ENCODE results near the gene CEACAM16. TPM values are rescaled to one million over a fixed set of nuclear protein-coding genes. Genes with fewer than 3 reads are reported as not detected.
A peak's percentile ranks its signal among the peaks of the same experiment; 100 is the strongest.
"Not testable (repeated sequence)": the region's sequence is repeated elsewhere in the genome, so short reads cannot be mapped to it uniquely, and the experiment has no call there.

Gene CEACAM16
- total and polyA plus RNA-seq, 12 donors, result 0.27 to 1.4 (median 0.57) TPM; not detected in 7

- WGBS, 4 donors, result 9 to 30% (median 16%) methylated on average over 6 to 11 of the region's 11 CpGs
Observed at GRCh38 chr19:44718441-44719261, 19.7 kb downstream of the CEACAM16 start.

GRCh38 chr19:44719262-44719701 lies 20.3 kb downstream of the CEACAM16 start:
- H3K36me3 ChIP-seq (replicated peaks in 1 of 2), result no peaks in the 10 kb centered on the region
- H3K4me1 ChIP-seq (replicated peaks in 1 of 2), result peaks cover 29 to 38% of the 10 kb centered on the region in 2 donors
- no peak overlapping the region for H3K4me3 ChIP-seq
- TF ChIP-seq POLR2A (IDR thresholded peaks at IDR 0.05), result no peak
- no peak for TF ChIP-seq CTCF (IDR thresholded peaks at IDR 0.05)
- H3K27ac ChIP-seq, result peak overlapping the region in 4 of 5 donors; percentile 91 to 97 (median 92)
- DNase-seq, result no peak
- no peaks in the 10 kb centered on the region for H3K9me3 ChIP-seq (replicated peaks in 1 of 3)
- intact Hi-C loops (cut with DNase I), result no loop called here
- no peaks in the 10 kb centered on the region for H3K27me3 ChIP-seq
- WGBS, 4 donors, result 61 to 71% (median 67%) methylated on average over 6 to 8 of the region's 8 CpGs

More at GRCh38 chr19:44718441-44719261, 19.7 kb downstream of the CEACAM16 start:
- Histone ChIP-seq H3K27ac (peak overlapping the region; percentile 71 to 97 (median 92)), H3K4me1 (replicated peaks in 1 of 2) (peaks cover 29 to 32% of the 10 kb centered on the region in 2 donors), H3K9me3 (replicated peaks in 1 of 3) (no peaks in the 10 kb centered on the region), H3K36me3 (replicated peaks in 1 of 2) (no peaks in the 10 kb centered on the region), H3K4me3 (peak overlapping the region in 1 of 4 donors; percentile 31), H3K27me3 (no peaks in the 10 kb centered on the region)
- intact Hi-C loops (cut with DNase I), result no loop called here
- peak in 1 of 6 experiments; percentile 5 for TF ChIP-seq CTCF (IDR thresholded peaks at IDR 0.05)
- TF ChIP-seq POLR2A (IDR thresholded peaks at IDR 0.05), result peak in 1 of 2 donors; percentile 63
- peak; percentile 91 to 98 (median 97) for DNase-seq

GRCh38 chr19:44720396-44720795 lies 21.4 kb downstream of the CEACAM16 start:
- H3K27me3 ChIP-seq; DNase-seq; H3K36me3 ChIP-seq (replicated peaks in 1 of 2); H3K27ac ChIP-seq; H3K4me3 ChIP-seq; H3K9me3 ChIP-seq (replicated peaks in 1 of 3): not testable (repeated sequence)
- intact Hi-C loops (cut with DNase I), result loop anchor here in 1 of 2 donors (5.0 kb wide), 2 partner anchors 33 to 122 kb away; no protein-coding TSS in a partner anchor
- WGBS, 4 donors, result 91 to 96% (median 92%) methylated on average over 9 of the region's 9 CpGs
- H3K4me1 ChIP-seq (replicated peaks in 1 of 2), result peaks cover 29 to 48% of the 10 kb centered on the region in 2 donors

GRCh38 chr19:44720945-44721344 lies 22.0 kb downstream of the CEACAM16 start:
- H3K9me3 ChIP-seq (replicated peaks in 1 of 3), result no peaks in the 10 kb centered on the region
- no peaks in the 10 kb centered on the region for H3K36me3 ChIP-seq (replicated peaks in 1 of 2)
- WGBS, 4 donors, result 62 to 77% (median 71%) methylated on average over 6 of the region's 6 CpGs
- no peak overlapping the region for H3K4me3 ChIP-seq
- intact Hi-C loops (cut with DNase I), result loop anchor here in 1 of 2 donors (5.0 kb wide), 2 partner anchors 34 to 121 kb away; no protein-coding TSS in a partner anchor
- H3K27me3 ChIP-seq, result no peaks in the 10 kb centered on the region
- H3K27ac ChIP-seq, result no peak overlapping the region
- DNase-seq, result no peak
- TF ChIP-seq CTCF (IDR thresholded peaks at IDR 0.05), result no peak
- no peak for TF ChIP-seq POLR2A (IDR thresholded peaks at IDR 0.05)
- H3K4me1 ChIP-seq (replicated peaks in 1 of 2), result peaks cover 29 to 51% of the 10 kb centered on the region in 2 donors

- not testable (repeated sequence) for DNase-seq; H3K36me3 ChIP-seq (replicated peaks in 1 of 2); H3K9me3 ChIP-seq (replicated peaks in 1 of 3); H3K27ac ChIP-seq; H3K27me3 ChIP-seq; H3K4me3 ChIP-seq
- intact Hi-C loops (cut with DNase I), result loop anchor here in 1 of 2 donors (5.0 kb wide), 2 partner anchors 34 to 121 kb away; no protein-coding TSS in a partner anchor
- 61 to 82% (median 72%) methylated on average over 5 of the region's 5 CpGs for WGBS, 4 donors
- peaks cover 29 to 51% of the 10 kb centered on the region in 2 donors for H3K4me1 ChIP-seq (replicated peaks in 1 of 2)
Observed at GRCh38 chr19:44721369-44721768, 22.4 kb downstream of the CEACAM16 start.
